HG03066 (cell line): ENCODE results near the gene OR12D1.
"Not testable (repeated sequence)": the region's sequence is repeated elsewhere in the genome, so short reads cannot be mapped to it uniquely, and the experiment has no call there.

Source experiments
- ATAC-seq: cut with Tn5 transposase; IDR thresholded peaks from one replicate; pipeline ENCODE4 v1.9.1; 2021; ENCODE audit warnings: low read depth; ENCODE audit not compliant: unreplicated experiment

OR12D1 gene

DNA sequence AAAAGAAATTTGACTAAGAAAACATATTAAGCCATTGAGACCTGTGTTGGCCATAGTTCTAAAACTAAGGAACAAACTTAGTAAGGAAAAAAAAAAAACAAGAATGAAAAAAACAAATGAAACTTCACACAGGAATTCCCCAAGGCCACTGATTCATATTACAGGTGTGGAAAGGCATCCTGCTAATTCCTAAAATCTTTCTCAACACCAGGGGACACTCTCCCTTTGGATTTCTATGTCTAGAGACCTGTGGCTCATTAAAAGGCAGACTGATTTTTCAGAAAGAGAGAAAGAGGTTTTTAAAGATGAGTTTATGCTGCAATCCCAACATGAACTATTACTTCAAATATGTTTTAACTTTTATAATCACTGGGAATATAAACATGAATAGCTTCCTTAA is at the start of gene OR12D1:
Gene OR12D1 (plus strand): TSS at position 341 of the 400 bp plus-strand sequence.
- no peak for ATAC-seq

GRCh38 chr6:29368765-29369164 is 46.0 kb upstream of the OR12D1 start, which contains the start of gene OR5V1:
OR5V1 (minus strand) TSS chr6:29368865; CDS start chr6:29356195, 12,670 bp downstream.
- ATAC-seq, result no peak

- no peak for ATAC-seq
Observed at GRCh38 chr6:29375191-29375590, 39.5 kb upstream of the OR12D1 start, which contains the start of gene OR12D3. OR12D3 (minus strand) TSS chr6:29375291; CDS start chr6:29375287, 4 bp downstream.

GRCh38 chr6:29376003-29376402 is 38.7 kb upstream of the OR12D1 start:
- no peak for ATAC-seq

GRCh38 chr6:29388533-29388932 is 26.2 kb upstream of the OR12D1 start:
- no peak for ATAC-seq

DNA sequence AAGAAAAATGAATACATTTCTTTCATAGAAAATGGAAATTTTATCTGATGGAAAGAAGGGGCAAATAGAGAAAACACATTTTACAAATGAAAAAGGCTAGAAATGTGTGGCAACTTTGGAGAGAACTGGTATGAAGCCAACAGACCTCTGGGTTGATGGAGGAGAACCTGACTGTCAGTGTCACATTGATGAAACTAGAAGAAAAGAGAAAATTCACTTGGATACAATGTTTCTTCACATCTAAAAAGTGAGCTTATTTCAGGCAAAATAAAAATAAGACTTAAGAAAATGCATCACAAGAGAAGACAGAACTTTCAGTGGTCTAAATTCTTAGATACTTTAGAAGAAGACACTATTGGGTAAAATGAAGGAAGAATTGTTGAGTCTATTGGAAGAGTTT is 19.4 kb upstream of the OR12D1 start, which contains the start of gene OR12D2:
Gene OR12D2 (plus strand): TSS at position 301 of the 400 bp plus-strand sequence. CDS start 1,069 bp downstream, outside the sequence.
- no peak for ATAC-seq

- ATAC-seq, result no peak
Observed at GRCh38 chr6:29399525-29399924, 15.2 kb upstream of the OR12D1 start.

DNA sequence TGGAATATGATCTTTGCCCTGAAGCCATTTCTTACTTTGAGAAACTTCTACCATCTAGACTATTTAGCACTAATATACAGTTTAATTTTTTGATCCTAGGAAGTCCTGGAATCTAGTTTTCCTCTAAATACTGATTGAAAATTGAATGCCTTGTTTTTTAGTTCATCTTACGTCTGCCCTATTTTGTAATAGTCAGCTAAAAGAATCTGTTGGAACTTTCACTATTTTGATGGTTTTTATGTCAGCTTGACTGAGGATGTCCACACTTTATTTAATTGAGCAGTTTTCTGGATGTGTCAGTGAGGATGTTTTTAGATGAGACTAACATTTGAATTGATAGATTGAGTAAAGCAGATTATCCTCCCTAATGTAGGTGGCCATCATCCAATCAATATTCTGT is 10.9 kb upstream of the OR12D1 start:
- ATAC-seq, result no peak

GRCh38 chr6:29419516-29419915 is 4.8 kb downstream of the OR12D1 start:
- no peak for ATAC-seq

DNA sequence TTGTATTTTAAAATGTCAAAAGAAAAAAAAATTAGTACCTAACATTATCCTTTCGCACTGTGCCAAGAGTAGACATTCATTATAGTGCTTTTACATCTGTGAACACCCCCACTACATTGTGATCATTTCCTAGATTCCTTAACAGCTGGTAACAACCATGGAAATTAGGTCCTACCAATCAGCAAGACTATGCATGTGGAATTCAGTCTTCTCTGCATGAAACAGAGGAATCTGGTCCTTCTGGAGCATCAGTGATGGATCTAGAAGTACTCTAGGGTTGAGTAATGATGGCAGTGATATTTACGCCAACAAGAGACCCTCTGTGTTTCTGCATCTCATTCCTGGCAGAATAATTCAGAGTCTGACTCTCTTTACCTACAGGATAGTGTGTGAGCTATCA is 9.4 kb downstream of the OR12D1 start:
- ATAC-seq, result no peak

DNA sequence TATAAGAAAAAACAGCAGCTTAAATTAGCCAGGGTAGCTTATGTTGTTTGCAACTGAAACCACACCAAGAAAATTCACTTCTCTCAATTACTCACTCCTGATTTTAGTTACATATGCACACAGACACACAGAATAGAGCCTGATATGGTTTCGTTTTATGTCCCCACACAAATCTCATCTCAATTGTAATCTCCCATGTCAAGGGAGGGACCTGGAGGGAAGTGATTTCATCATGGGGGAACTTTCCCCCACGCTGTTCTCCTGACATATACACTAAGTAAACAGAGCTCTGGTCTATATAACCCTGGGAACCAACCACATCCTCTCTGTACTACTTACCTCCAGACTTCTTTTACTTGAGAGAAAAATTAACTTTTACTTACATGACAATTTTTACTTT is 9.8 kb downstream of the OR12D1 start:
- no peak for ATAC-seq

DNA sequence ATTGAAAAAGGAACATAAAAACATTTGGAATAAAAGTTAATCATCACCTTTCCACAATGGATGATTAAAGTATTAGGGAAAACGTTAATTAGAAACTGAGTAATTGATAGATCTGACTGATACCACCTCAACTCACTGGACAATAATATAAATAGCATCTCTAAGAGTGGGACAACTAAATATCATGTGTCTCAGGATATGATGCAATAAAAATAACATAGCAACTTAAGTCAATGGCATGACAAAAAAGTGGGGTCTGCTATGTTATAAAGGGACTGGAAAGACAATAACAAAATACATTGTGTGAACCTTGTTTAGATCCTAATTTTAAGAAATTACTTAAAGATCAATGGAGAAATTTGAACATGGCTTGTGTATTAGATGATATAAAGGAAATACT is 10.3 kb downstream of the OR12D1 start:
- ATAC-seq, result no peak

DNA sequence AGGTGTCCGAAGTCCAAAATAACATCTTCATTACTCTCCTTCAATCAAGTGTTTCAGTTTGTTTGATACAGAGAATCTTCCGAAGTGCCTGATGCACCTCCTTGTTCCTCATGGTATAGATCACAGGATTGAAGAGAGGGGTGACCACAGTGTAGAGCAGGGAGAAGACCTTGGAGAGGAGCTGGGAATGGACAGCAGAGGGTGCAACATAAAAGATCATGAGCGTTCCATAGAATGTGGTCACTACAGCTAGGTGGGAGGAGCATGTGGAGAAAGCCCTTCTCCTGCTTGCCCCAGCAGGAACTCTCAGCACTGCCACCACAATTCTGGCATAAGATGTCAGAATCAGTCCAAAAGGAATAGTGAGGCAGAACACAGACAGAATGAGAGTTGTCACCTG is 11.9 kb downstream of the OR12D1 start:
- ATAC-seq, result no peak

DNA sequence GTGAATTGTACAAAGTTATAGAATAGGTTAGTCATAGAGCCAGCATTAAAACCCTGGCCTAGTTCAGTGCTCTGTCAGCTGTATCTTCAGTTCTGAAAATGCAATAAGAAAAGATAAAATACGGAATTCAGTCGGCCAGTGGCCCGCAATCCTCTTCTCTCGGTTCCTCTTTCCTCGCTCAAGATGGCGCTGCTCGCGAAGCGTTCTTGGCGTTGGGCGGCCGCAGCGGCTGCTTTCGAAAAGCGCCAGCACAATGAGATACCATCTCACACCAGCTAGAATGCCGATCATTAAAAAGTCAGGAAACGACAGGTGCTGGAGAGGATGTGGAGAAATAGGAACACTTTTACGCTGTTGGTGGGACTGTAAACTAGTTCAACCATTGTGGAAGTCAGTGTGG is 22.0 kb downstream of the OR12D1 start:
- ATAC-seq, result not testable (repeated sequence)

- ATAC-seq, result no peak
Observed at GRCh38 chr6:29439006-29439405, 24.3 kb downstream of the OR12D1 start, which contains the start of gene OR10C1. OR10C1 (plus strand) TSS chr6:29439306; CDS start chr6:29440016, 710 bp downstream.

GRCh38 chr6:29442719-29443118 is 28.0 kb downstream of the OR12D1 start:
- no peak for ATAC-seq

DNA sequence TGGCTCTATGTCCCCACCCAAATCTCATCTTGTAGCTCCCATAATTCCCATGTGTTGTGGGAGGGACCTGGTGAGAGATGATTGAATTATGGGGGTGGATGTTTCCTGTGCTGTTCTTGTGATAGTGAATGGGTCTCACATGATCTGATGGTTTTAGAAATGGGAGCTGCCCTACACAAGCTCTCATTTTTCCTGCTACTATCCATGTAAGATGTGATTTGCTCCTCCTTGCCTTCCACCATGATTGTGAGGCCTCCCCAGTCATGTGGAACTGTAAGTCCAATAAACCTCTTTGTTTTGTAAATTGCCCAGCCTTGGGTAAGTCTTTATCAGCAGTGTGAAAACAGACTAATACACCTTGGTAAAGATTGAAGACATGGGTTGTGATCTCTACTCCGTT is 29.3 kb downstream of the OR12D1 start:
- ATAC-seq, result not testable (repeated sequence)

- no peak for ATAC-seq
Observed at GRCh38 chr6:29447670-29448069, 32.9 kb downstream of the OR12D1 start.

- no peak for ATAC-seq
Observed at GRCh38 chr6:29451471-29452193, 36.9 kb downstream of the OR12D1 start.

DNA sequence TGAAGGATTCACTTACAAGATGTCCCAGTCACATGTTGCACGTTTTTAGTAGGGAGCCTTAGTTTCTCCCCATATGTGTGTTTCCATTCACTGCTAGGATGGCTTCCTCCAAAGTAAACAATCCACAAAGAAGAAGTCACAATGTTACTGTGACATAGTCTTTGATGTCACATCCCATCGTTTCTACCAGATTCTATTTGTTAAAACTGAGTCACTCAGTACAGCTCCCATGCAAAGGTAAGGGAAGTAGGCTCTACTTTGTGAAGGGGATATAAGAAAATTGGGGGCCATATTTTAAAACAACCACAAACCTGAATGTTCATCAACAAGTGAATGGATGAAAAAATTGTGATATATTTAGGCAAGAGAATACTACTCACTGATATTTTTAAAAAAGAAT is 42.2 kb downstream of the OR12D1 start, which contains the start of the genes OR11A1 and OR2H1:
Gene OR11A1 (minus strand): TSS at position 101 of the 400 bp plus-strand sequence. CDS start 29,430 bp downstream, outside the sequence.
Gene OR2H1 (plus strand): TSS at position 185 of the 400 bp plus-strand sequence. CDS start 4,615 bp downstream, outside the sequence.
- no peak for ATAC-seq

DNA sequence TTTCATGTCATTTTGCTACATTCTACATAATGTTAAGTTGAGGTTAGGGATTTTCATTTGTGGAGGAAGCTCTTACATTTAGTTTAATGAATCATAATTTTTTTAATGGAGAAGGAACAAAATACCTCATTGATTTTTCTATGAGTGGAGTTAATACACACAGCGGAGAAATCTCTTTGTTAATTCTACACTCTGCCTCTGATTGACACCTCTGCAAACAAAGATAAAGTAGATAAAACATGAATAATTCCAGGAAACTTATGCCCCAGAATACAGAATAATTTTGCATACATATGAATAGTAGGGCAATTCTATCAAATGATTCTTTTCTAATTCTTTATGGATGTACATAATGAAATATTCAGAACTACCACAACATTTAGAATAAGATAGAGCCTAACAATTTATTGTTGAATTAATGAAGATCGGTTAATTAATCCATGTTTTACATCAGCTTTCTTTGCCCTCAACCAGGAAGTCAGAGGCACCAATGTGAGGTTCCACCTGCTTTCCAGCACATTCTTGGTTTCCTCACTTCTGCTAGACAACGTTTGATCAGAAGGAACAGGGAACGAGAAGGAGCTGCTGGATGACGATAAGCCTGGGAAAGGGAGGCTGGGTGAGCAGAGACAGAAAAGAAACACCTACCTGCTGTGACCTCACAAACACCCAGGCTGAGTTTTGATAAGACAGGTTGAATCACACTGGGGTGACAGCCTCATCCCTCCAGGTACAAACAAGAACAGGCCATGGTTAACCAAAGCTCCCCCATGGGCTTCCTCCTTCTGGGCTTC is 46.5 kb downstream of the OR12D1 start:
- ATAC-seq, result no peak
